GM12878 (cell line): ENCODE results near the gene LEFTY1. TPM values are rescaled to one million over a fixed set of nuclear protein-coding genes. Genes with fewer than 3 reads are reported as not detected.

Experiments
- ATAC-seq: fragments of 200-7000 bp; cut with Tn5 transposase; 3 replicates; pipeline ENCODE4 v1.9.1; 2020; ENCODE audit warnings: mild to moderate bottlenecking, moderate library complexity
- BruUV-seq: library from RNA; stranded (reverse); fragments of 400-500 nt; replicated peaks from 2 replicates; lab custom pipeline; 2021; lab: Mats Ljungman, UMichigan
- CTCF ChIA-PET: fragments of 300-600 bp; sonication (Branson Sonifier 250); formaldehyde crosslinking; extraction: SDS; loops from one replicate; lab custom pipeline; 2021; ENCODE audit warnings: inconsistent platforms; lab: Yijun Ruan, JAX
- POLR2A ChIA-PET: fragments of 350-600 bp; formaldehyde crosslinking; extraction: SDS; loops from one replicate; lab custom pipeline; 2021; ENCODE audit warnings: inconsistent platforms; lab: Charles Lee
- RAD21 ChIA-PET: fragments of 300-600 bp; sonication (Branson Sonifier 250); formaldehyde crosslinking; loops from one replicate; lab custom pipeline; 2023; ENCODE audit warnings: antibody characterized with exemption; ENCODE audit not compliant: unreplicated experiment; lab: Charles Lee
- SMC1A ChIA-PET: fragments of 300-600 bp; sonication (Branson Sonifier 250); formaldehyde crosslinking; loops from one replicate; lab custom pipeline; 2023; ENCODE audit not compliant: unreplicated experiment, uncharacterized antibody; lab: Charles Lee
- DNase-seq: peaks from one replicate; pipeline ENCODE4 v3.0.0-alpha.2; 2011; ENCODE audit warnings: low read depth, low spot score
- FAIRE-seq: peaks from 3 replicates; lab custom pipeline; 2011; peaks lifted over from hg19 to GRCh38; lab: Jason Lieb, UNC
- H2AFZ ChIP-seq: 2 replicates; pipeline ENCODE4 v1.6.0; 2011; ENCODE audit warnings: low read depth, low read length, control low read depth; ENCODE audit not compliant: control insufficient read depth
- H3K27ac ChIP-seq: 2 replicates; pipeline ENCODE4 v1.5.1; 2011; ENCODE audit warnings: control low read depth; ENCODE audit not compliant: control insufficient read depth, insufficient read depth
- H3K27me3 ChIP-seq, 2 experiments: replicated peaks in 1 of 2; 2 replicates each; pipeline versions ENCODE4 v1.6.0 to v1.6.1; 2011; ENCODE audit warnings: low read length in 1 of 2; ENCODE audit not compliant: control insufficient read depth in 2 of 2, insufficient read depth in 2 of 2
- H3K36me3 ChIP-seq, 2 experiments: 2 replicates each; pipeline ENCODE4 v1.5.1; 2011; ENCODE audit warnings: low read length in 1 of 2; ENCODE audit not compliant: control insufficient read depth in 2 of 2, insufficient read depth in 2 of 2
- H3K4me1 ChIP-seq: 2 replicates; pipeline ENCODE4 v1.6.1; 2011; ENCODE audit warnings: mild to moderate bottlenecking, low read length, moderate library complexity, mixed read lengths; ENCODE audit not compliant: control insufficient read depth, insufficient read depth
- H3K4me2 ChIP-seq: 2 replicates; pipeline ENCODE4 v1.6.0; 2011; ENCODE audit warnings: control low read depth; ENCODE audit not compliant: control insufficient read depth, insufficient read depth
- H3K4me3 ChIP-seq: fragments of 200-600 bp; sonication (generic); 2 replicates; pipeline ENCODE4 v1.5.1; 2016
- H3K79me2 ChIP-seq: 2 replicates; pipeline ENCODE4 v1.6.0; 2011; ENCODE audit warnings: low read length; ENCODE audit not compliant: control insufficient read depth, insufficient read depth
- H3K9ac ChIP-seq: 2 replicates; pipeline ENCODE4 v1.8.0; 2011; ENCODE audit warnings: low read length, control low read depth, mixed read lengths; ENCODE audit not compliant: control insufficient read depth, insufficient read depth
- H3K9me3 ChIP-seq: replicated peaks from 3 replicates; pipeline ENCODE4 v1.5.1; 2011; ENCODE audit warnings: mild to moderate bottlenecking, low read length; ENCODE audit not compliant: control insufficient read depth, insufficient read depth
- H4K20me1 ChIP-seq: 2 replicates; pipeline ENCODE4 v1.6.0; 2011; ENCODE audit not compliant: control insufficient read depth, insufficient read depth
- EZH2 ChIP-seq: IDR thresholded peaks from 2 replicates; pipeline ENCODE4 v1.6.1; 2012; ENCODE audit warnings: low read depth, mild to moderate bottlenecking, control low read depth, inconsistent platforms, low read length, borderline replicate concordance; ENCODE audit not compliant: control insufficient read depth
- FOXM1 ChIP-seq: IDR thresholded peaks from 2 replicates; pipeline ENCODE4 v1.6.1; 2012; ENCODE audit warnings: low read depth, mild to moderate bottlenecking, inconsistent platforms, low read length, moderate library complexity
- PAX8 ChIP-seq: fragments of 450-650 bp; IDR thresholded peaks from 2 replicates; pipeline ENCODE4 v1.6.1; 2017; ENCODE audit warnings: mild to moderate bottlenecking, moderate library complexity
- SMARCA5 ChIP-seq: fragments of 450-650 bp; IDR thresholded peaks from 2 replicates; pipeline ENCODE4 v1.6.1; 2017; ENCODE audit warnings: mild to moderate bottlenecking
- SPI1 ChIP-seq: IDR thresholded peaks from 2 replicates; pipeline ENCODE4 v1.6.1; 2011; ENCODE audit warnings: low read depth, mild to moderate bottlenecking, low read length, moderate library complexity, borderline replicate concordance; ENCODE audit not compliant: insufficient read depth
- WGBS: methylation state at CpG from one replicate; pipeline ENCODE4 v1.1.6; 2016; ENCODE audit warnings: low lambda C conversion rate; ENCODE audit not compliant: insufficient replicate concordance, insufficient coverage; ENCODE audit errors: missing lambda C conversion rate; 5-methylcytosine and 5-hydroxymethylcytosine counted together
- in situ Hi-C: fragments of 300-500 bp; cut with MboI; formaldehyde crosslinking; loops from 9 replicates; pipeline ENCODE4 v1.14.3; 2018; ENCODE audit warnings: mixed read lengths
- intact Hi-C: fragments of 100-400 bp; cut with micrococcal nuclease; formaldehyde crosslinking; loops from one replicate; pipeline ENCODE4 v1.14.2; 2022; ENCODE audit not compliant: unreplicated experiment
- polyA plus RNA-seq, 11 experiments: library from polyadenylated mRNA; depleted of rRNA in 4 of 11; unstranded in 6 of 11; stranded (reverse) in 5 of 11; fragments of >200 nt; fragmentation: Nextera tagmentation in 4 of 11; fragmentation: Illumina TruSeq in 1 of 11; extraction: Ambion mirVana in 4 of 11; extraction: Trizol in 1 of 11; gene quantifications; 1 replicate in 1 of 11; 2 replicates in 10 of 11; pipeline versions ENCODE4 v1.2.1 to v1.2.3, GENCODE V29; 2011 to 2016; ENCODE audit warnings: inconsistent platforms in 2 of 11, missing spikeins in 2 of 11, low read depth in 1 of 11
- total RNA-seq, 4 experiments: library from RNA; depleted of rRNA in 3 of 4; stranded (reverse); fragments of >200 nt in 3 of 4; fragmentation: Illumina TruSeq in 1 of 4; extraction: Trizol in 1 of 4; gene quantifications; 2 replicates each; pipeline versions ENCODE4 v1.2.1 to v1.2.3, GENCODE V29; 2013 to 2021
- TF ChIP-seq, protein P1 (sequence below): IDR thresholded peaks from 2 replicates; pipeline ENCODE4 v1.6.1; 2012; ENCODE audit warnings: low read depth, low read length, improper control_type of control experiment
- TF ChIP-seq, protein P2 (sequence below): fragments of 150-350 bp; IDR thresholded peaks from 2 replicates; pipeline ENCODE4 v1.6.1; 2014; ENCODE audit warnings: mild to moderate bottlenecking, low read depth, low read length
- TF ChIP-seq, protein P3 (sequence below): IDR thresholded peaks from 2 replicates; pipeline ENCODE4 v1.6.1; 2012; ENCODE audit warnings: low read depth, low read length, improper control_type of control experiment

LEFTY1 gene
- total and polyA plus RNA-seq, 10 of the 15 experiments (the other 5 are each of a cell fraction or from before 2014, with no cell fraction given), result 0.06 TPM; not detected in 8

DNA sequence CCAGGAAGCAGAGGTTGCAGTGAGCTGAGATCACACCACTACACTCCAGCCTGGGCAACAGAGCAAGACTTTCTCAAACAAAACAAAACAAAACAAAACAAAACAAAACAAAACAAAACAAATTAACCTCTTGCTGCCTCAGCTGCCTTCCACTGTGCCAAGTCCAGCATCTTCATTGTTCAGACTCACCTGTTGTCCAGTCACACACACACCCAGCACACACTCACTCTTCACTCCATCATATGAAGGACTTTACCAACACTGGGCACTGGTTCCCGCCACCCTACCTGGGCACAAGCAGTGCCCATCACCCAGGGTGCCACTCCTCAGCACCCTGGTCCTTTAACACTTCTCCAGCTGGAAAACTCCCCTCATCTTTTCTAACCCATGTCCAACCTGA is 20.5 kb upstream of the LEFTY1 start (continued):
- no peak for TF ChIP-seq SPI1
- TF ChIP-seq, protein P1, sequence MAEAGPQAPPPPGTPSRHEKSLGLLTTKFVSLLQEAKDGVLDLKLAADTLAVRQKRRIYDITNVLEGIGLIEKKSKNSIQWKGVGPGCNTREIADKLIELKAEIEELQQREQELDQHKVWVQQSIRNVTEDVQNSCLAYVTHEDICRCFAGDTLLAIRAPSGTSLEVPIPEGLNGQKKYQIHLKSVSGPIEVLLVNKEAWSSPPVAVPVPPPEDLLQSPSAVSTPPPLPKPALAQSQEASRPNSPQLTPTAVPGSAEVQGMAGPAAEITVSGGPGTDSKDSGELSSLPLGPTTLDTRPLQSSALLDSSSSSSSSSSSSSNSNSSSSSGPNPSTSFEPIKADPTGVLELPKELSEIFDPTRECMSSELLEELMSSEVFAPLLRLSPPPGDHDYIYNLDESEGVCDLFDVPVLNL, result no peak
- TF ChIP-seq, protein P2, sequence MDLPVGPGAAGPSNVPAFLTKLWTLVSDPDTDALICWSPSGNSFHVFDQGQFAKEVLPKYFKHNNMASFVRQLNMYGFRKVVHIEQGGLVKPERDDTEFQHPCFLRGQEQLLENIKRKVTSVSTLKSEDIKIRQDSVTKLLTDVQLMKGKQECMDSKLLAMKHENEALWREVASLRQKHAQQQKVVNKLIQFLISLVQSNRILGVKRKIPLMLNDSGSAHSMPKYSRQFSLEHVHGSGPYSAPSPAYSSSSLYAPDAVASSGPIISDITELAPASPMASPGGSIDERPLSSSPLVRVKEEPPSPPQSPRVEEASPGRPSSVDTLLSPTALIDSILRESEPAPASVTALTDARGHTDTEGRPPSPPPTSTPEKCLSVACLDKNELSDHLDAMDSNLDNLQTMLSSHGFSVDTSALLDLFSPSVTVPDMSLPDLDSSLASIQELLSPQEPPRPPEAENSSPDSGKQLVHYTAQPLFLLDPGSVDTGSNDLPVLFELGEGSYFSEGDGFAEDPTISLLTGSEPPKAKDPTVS, result no peak
- no peak for TF ChIP-seq PAX8

DNA sequence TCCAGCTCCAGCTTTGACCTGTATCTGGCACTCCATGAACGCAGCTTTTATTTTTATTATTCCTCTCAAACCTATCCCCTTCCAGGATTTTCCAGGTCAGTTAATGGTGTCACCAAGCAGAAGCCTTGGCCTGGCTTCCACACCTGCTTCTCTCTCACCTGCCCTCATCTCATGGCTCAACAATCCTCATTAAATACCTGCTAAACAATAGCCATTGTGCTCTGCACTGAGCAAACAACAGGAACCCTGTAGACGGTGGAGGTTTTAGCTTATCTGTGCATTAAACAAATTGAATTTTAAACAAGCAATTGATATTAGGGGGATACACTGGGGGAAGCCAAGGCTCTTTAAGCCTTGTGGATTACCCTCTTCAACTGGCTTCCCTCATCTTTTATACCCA is 19.8 kb upstream of the LEFTY1 start:
- BruUV-seq, result no TSS peak
- Histone ChIP-seq H4K20me1 (no peaks in the 10 kb centered on the region), H3K4me1 (peaks cover 4% of the 10 kb centered on the region; the same call in 1 of the 2 replicates), H3K27me3 (no peaks in the 10 kb centered on the region), H3K79me2 (no peaks in the 10 kb centered on the region), H2AFZ (no peak overlapping the region), H3K4me3 (no peak overlapping the region), H3K9ac (no peak overlapping the region), H3K4me2 (no peak overlapping the region), H3K36me3 (no peaks in the 10 kb centered on the region; a peak in 1 of 4 replicates), H3K9me3 (no peaks in the 10 kb centered on the region), H3K27ac (no peak overlapping the region)
- WGBS, result 46% methylated on average over 2 of the region's 2 CpGs
- TF ChIP-seq SMARCA5, result no peak
- TF ChIP-seq, protein P2, result no peak
- no peak for TF ChIP-seq FOXM1
- no peak for TF ChIP-seq EZH2
- TF ChIP-seq, protein P3, sequence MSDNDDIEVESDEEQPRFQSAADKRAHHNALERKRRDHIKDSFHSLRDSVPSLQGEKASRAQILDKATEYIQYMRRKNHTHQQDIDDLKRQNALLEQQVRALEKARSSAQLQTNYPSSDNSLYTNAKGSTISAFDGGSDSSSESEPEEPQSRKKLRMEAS, result no peak
- DNase-seq (no peak), ATAC-seq (no peak), FAIRE-seq (no peak)
- intact Hi-C loops (no loop called here), in situ Hi-C loops (no loop called here)
- POLR2A ChIA-PET, result no interaction called here
- SMC1A ChIA-PET, result interaction anchor here (0.7 to 0.9 kb wide), 2 partner anchors 12 to 50 kb away, joined by 3 to 4 read pairs; no protein-coding TSS in a partner anchor
- RAD21 ChIA-PET, result interaction anchor here (1.1 to 5.3 kb wide), 3 partner anchors 15 to 173 kb away, joined by 3 to 39 read pairs (median 5); partner anchors contain the start of genes PYCR2 and SRP9
- CTCF ChIA-PET, result interaction anchor here (0.7 to 1.6 kb wide), 4 partner anchors 24 to 131 kb away, joined by 3 to 8 read pairs (median 5); partner anchors contain the start of genes SRP9 and TMEM63A
